ENCODE data around the gene LRCH4.

The LRCH4 gene

DNA sequence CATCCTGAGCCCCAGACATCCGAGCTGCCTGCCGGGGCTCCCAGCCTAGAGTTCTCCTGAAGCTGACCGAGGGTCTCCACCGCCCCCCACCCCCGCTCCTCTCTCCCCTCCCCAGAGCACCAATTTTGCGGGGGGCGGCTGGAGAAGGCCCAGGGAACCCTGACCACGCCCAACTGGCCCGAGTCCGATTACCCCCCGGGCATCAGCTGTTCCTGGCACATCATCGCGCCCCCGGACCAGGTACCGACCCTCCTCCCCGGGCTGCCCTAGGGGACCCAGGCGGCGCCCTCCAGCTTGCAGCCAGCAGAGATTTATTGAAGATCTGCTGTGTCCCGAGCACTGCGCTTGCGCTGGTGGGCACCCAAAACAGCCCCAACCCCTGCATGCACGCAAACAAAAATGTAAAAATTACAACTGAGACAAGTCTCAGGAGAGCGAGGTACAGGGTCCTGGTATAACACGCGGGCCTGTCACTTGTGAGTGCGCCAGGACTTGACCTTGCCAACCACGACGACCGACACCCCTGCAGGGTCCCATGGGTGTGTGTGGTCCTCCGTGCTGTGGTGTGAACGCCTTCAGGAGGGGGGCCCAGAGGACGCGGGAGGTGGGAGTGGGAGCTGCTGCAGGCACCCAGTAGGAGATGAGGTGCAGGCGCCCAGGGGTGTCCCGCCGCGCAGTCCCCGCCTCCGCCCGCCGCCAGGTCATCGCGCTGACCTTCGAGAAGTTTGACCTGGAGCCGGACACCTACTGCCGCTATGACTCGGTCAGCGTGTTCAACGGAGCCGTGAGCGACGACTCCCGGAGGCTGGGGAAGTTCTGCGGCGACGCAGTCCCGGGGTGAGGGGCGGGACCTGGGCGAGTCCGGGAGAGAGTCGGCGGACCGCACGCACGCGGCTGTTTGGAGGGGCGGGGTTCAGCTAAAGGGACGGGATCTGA, 19.3 kb upstream of the LRCH4 start:
- DNase-seq = peak; percentile 40

DNA sequence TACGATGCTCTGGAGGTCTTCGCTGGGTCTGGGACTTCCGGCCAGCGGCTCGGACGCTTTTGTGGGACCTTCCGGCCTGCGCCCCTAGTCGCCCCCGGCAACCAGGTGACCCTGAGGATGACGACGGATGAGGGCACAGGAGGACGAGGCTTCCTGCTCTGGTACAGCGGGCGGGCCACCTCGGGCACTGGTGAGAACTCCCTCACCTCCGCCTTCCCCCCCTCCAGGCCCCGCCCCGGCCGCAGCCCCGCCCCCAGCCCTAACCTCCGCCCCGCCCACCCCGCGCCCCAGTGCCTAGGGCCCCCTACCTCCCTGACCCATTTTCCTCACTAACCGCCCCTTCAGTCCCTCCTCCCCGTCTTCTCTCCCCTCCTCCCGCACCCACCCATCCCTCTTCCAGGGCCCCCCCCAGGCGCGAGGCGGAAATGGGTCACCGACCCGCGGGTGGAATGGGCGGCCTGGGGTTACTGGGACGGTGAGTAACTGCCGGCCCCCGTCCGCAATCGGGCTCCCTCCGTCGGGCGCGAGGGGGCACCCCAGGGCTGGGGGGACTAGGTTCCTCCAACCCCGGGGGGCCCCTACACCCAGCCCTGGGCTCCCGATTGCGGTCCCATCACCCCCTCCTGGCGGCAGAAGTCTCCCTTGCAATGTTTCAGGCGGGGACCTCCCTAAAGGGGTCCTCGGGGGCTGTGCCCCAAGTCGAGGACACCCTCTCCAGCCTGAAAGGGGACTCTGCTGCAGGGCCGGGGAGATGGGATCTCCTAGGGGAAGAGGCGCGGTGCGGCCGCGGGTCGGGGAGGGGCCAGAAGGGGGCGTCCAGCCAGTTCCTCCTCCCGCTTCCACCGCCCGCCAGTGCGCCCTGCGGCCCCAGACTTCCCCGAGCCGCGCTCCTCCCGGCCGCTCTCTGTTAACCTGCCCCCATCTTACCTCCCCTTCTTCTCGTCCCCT, 18.4 kb upstream of the LRCH4 start:
- peak; percentile 83 for DNase-seq

DNA sequence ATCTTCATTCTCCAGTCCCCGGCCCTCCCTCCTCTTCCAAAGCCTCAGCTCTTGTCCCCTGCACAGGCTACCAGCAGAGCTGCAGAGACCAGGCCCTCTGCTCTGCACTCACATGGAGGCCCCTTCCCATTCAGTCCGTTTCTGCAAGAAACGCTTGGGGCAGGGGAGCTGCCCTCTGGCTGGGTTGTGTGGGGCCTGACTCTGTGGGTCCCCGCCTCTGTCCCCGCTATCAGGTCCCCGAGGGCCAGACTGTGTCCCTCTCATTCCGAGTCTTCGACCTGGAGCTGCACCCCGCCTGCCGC, 17.7 kb upstream of the LRCH4 start:
- no peak for DNase-seq

DNA sequence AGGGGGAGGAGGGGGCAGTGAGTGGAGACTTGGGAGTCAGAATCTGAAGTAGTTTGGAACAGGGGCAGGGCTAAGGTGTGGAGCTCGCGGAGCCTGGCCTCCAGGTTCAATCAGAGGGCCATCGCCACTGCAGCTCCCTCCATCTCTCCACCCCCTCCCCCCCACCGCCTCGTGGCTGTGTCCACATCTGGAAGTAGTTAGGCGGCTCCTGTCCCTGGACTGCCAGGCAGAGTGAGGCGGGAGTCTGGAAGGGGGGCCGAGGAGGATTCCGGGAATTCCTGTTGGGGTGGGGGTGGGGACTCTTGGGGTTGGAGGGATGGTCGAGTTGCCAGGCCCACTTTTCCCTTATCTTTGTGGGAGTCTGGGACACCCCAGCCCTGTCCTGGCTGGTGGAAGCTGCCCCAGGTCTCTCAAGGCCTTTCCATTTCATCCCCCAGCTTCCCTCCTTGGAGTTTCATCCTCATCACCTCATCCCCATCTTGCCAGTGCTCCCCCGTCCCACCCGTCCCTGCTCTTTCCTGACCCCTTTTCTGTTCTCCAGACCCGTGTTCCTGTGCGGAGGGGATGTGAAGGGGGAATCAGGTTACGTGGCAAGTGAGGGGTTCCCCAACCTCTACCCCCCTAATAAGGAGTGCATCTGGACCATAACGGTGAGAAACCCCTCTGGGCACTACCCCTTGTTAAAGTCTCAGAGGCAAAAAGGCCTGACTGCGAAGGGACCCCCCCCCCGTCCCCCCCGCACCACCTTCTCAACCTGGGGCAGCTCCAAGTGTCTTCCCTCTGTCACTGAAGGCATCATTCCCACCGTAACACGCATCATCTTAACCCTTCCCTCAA, 17.2 kb upstream of the LRCH4 start:
- no peak for DNase-seq

DNA sequence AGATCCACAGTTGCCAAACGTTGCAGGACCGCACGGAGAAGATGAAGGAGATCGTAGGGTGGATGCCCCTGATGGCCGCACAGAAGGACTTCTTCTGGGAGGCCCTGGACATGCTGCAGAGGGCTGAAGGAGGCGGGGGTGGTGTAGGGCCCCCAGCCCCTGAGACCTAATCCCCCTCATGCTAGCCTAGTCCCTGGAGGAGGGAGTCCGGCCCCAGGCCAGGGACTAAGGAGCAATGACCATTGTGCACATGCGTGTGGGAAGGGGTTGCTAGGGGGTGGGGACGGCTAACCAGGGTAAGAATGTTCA, 14.8 kb upstream of the LRCH4 start:
- DNase-seq = no peak

DNA sequence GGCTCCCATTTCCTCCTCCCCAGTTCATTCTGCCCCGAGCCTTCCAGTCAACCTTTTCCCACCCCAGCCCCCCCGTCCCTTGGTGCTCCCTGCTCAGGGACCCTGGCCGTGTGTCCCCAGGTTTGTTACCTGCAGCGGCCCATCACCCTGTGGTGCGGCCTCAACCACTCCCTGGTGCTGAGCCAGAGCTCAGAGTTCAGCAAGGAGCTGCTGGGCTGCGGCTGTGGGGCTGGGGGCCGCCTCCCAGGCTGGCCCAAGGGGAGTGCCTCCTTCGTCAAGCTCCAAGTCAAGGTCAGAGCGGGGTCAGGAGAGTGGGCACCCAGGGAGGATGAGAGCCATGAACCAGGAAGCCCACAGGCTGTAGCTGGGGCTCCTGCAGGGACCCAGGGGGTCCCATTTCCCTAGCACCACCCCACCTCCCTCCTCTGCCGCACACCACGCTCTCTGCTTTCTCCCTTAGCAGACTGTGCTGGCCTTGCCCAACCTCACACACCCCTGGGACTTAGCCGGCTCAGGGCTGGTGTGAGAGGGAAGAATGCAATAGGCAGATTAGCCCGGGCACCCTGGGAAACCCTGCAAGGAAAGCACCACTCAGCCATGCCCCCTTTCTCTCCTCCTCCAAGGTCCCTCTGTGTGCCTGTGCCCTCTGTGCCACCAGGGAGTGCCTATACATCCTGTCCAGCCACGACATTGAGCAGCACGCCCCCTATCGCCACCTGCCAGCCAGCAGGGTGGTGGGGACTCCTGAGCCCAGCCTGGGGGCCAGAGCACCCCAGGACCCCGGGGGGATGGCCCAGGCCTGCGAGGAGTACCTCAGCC, 14.2 kb upstream of the LRCH4 start:
- no peak for DNase-seq

DNA sequence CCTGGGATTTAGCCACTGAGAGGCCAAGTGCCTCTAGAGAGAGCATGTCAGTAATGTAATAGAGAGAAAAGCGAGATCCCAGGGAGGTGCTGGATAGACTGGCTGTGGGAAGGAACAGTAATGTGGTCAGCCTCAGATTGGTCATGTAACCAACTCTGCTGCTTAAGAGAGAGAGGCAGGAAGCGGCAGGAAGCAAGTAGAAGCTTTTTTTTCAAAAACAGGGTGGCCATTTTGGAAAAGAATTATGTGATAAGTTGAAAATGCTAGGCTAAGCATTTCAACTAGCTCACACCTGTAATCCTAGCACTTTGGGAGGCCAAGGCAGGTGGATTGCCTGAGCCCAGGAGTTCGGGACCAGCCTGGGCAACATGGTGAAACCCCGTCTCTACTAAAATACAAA, 12.5 kb upstream of the LRCH4 start:
- no peak for DNase-seq

DNA sequence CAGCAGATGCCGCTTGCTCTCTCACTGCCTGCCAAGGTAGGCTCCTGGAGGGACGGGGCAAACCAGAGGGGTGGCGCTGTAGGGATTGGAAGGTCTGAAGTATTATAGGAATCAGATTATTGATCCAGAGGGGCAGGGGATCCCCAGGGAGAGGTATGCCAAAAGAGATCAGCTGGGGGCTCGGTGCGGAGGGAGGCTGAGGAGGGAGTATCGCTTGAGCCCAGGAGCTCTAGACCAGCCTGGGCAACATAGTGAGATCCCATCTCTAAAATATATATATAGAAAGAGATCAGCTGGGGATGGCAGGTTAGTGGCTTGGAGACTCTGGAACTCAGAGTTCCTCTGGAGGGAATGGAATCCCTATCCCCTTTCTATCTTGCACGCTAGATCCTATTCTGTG, 9.3 kb upstream of the LRCH4 start:
- no peak for DNase-seq

DNA sequence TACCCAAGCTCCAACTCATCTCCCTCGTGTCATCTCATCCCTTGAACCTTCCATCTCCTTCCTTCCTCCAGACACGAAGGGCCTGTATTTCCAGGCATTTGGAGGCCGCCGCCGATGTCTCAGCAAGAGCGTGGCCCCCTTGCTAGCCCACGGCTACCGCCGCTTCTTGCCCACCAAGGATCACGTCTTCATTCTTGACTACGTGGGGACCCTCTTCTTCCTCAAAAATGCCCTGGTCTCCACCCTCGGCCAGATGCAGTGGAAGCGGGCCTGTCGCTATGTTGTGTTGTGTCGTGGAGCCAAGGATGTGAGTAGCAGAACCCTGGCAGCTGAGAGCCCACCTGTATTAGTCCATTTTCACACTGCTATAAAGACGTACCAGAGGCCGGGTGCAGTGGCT, 5.7 kb upstream of the LRCH4 start:
- DNase-seq = no peak

DNA sequence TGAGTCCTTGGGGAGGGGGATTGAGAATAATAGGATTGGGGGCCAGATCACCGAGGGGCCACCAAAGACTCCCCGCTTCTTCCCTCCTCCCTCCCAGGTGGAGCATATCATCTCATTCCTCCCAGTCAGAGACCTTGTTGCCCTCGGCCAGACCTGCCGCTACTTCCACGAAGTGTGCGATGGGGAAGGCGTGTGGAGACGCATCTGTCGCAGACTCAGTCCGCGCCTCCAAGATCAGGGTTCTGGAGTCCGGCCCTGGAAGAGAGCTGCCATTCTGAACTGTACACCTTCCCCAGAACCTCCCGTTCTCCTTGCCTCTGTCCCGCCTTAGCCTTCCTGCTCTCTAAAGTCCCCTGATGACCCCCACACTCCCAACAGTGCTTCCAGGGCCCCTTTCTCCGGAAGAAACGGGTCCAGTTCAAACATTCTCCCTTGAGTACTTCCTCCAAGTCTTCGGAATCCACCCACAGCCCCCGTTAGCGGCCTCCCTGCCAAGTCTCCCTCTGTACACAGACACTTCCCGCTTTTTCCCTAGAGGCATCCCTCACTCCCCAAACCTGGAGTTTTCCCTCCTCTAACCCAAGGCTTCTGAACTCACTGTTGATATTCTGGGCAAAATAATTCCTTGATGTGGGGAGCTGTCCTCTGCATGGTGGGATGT, 4.3 kb upstream of the LRCH4 start:
- no peak for DNase-seq

DNA sequence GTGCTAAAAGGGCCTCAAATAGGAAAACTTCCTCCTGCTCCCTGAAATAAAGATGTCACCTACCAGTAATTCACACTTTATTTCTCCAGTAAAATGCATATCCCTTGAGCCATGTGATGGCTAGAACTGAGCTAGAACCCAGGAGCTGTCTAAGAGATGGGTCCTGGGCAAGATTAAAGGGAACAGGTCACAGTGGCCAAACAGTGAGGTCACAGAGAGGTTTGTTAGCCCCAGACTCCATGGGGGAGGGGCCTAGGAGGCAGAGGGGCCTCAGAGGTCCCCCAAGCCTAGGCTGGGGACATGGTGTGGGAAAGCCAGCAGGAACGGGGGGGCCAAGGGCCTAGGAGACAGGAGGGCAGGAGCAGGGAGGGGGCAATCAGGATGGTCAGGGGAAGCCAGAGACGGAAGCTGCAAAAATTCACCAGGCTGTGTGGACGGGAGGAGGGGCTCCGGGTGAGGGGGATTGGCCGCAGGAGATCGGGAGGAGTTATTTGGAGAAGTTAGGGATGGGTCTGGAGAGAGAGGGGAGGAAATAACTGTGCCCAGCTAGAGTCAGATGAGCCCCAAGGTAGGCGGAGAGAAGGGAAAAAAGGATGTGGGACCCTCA, 3.5 kb upstream of the LRCH4 start:
- DNase-seq = no peak

DNA sequence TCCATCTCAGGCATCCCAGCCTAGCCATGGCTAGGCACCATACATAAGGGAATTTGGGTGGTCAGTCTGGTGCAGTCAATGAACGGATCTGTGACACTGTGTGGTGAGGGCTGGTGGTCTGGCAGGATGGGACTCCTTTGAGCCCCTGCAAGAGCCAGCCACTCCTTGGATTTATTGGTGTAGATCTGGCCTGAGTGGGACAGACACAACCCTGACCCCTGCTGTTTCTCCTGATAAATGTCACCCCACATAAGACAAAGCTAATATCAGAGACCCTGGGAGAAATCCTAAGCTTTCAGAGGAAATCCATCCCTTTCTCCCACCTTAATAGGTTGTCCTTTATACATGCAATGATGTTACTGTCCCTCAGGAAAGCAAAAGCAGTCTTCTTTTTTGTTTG, 2.5 kb upstream of the LRCH4 start:
- DNase-seq = peak; percentile 33

DNA sequence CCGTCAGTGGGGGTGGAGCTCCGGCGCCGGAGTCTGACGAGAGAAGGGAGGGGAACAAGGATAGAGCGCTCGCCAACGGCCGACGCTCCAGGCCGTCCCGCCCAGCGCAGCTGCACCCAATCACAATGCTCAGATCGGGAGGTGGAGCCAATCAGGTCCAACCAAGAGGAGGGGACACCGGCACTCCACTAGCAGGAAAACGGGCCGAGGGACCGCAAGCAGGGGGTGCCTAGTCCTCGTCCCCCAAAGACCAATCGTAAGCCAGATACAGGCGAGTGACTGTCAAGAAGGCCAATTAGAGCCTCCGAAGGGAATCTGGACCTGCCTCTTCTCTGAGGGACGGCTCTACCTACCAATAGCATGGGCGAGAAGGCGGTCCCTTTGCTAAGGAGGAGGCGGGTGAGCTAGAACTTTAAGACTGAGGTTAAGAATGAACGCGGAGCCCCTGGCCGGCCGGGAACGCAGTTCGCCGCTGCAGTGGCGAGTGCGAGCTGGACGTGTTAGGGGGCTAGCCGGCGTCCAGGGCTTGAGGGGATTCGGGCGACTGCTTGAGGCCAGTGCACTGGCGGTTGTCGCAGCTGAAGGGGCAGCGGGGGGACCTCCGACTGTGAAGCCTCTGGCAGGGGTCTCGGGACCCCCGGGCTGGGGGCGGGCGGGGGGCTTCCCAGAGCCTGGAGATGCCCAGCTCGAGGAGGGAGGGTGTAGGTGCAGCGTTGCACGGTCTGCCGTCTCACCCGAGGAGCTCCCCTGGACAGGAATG, 517 bp upstream of the LRCH4 start, which contains the start of gene FBXO24:
Gene FBXO24, plus strand, starts transcription at position 63 of the 760 bp plus-strand sequence. Its CDS starts 298 bp downstream, at position 361.
- peak; percentile 100 for DNase-seq

DNA sequence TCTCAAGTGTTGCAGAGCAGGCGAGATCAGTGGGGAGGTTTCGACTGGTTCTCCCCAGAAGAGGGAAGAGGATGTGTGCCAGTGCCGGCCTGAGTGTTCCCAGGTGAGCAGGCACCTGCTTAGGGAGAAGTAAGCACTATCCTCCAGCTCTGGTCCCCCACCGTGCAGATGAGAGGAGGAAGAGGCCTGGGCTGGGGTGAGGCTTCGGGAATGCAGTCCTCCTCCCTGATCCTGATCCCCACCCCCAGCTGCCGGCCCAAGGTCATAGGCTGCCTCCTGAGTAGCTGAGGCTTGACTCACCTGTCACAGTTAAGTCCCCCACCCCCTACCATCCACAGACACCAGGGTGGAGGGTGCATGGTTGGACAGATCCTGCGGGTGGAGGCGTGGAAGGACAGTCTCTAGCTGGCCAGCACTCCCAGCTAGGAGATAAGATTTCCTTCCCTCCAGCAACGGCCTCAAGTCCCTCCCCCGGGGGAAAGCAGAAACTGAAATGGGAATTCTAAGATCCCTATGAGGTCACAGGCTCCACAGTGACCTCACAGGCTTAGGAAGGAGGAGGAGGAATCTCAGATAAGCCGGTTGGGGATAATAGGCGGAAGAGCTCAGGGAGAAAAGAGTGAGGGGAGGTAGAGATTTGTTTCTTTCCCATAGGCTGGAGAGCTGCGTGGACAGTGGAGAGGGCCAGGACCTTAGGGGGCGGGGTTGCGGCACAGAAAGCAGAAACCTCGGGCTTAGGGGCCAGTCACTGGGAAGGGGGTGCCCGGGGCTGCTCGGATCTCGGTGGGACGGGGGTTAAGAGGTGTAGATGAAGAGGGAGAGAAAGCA, 1.0 kb downstream of the LRCH4 start:
- DNase-seq = no peak

DNA sequence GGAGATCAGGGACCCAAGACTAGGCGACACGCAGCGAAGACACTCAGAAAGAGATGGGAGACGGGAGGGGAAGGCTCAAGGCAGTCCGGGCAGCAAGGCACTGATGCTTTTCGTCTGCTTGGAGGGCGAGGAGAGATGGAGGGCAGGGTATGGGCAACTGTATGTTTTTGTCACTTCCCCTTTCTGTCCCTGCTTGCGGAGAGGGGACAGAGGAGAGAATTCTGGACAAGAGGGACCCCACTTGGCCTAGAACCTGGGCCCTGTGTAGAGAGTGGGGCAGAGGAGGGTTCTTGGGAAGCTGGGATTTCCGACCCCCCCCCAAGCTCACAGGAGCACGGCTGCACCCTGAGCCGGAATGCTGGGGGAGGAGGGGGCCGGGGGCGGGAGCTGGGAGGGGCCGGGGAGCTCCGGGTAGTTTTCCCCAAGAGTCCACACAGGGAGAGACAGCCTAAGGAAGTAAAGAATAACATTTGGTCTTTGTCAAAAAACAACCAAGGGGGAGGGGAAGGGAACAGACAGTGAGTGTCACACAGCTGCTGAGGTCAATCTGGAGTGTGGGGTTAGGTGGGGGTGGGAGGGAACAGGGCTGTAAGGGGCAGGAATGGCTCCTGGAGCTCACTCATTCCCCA, 1.8 kb downstream of the LRCH4 start:
- DNase-seq = no peak

DNA sequence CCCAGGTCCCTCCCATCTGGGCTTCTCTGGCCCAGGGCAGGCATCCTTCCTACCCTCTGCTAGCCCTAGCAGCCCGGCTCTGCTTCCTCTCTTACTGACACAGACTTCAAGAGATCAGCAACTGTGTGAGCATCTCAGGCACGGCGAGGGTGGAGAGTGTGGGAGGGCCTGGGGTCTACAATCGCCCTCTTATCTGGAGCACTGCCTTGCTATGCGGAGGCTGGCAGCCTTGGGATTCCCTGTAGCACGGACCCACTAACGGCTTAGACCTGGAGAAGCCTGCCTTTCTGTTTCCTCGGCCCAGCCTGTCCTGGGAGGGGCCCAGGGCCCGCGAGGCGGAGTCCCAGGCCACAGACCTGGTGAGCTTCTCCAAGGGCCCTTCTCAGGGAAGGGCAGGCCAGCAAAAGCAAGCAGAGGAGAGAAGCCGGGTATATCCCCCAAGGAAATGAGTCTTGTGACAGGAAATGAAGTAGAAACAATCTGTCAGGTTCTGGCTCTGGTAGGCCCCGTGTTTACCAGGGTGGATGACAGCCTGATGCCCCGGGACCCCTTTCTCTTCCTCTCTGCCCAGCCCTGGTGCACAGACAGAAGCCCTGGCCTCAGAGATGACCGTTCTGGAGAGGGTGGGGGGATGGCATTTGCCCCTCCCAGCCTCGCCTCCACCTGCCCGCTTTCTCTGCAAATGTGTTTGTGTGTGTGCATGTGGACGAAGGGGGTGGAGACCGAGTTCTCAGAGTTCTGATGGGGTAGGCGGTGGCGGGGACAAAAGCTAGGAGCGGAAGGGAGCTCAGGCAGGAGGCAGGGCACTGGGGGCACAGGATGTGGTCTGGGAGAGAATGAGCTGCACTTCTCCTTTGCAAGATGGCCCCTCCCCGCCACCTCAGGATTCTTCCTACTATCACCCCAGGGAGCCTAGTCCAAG, 2.5 kb downstream of the LRCH4 start:
- peak; percentile 67 for DNase-seq

DNA sequence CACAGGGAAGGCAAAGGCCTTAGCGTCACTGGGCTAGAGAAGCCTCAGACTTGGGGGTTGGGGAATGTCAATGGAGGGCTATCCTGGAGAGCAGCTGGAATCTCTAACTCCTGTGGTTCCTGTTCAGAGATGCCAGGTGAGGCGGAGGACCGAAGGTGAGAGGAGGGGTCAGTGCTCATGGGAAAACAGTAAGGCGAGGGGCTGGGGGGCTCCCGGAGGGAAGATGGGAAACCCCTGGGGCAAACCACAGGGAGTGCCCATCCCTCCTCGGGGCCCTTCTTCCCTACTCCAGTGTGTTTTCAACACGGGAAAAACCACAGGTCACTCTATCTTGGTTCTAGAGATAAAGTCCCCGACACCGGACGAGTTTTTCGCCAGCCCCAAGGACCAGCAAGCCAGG, 3.3 kb downstream of the LRCH4 start:
- no peak for DNase-seq

DNA sequence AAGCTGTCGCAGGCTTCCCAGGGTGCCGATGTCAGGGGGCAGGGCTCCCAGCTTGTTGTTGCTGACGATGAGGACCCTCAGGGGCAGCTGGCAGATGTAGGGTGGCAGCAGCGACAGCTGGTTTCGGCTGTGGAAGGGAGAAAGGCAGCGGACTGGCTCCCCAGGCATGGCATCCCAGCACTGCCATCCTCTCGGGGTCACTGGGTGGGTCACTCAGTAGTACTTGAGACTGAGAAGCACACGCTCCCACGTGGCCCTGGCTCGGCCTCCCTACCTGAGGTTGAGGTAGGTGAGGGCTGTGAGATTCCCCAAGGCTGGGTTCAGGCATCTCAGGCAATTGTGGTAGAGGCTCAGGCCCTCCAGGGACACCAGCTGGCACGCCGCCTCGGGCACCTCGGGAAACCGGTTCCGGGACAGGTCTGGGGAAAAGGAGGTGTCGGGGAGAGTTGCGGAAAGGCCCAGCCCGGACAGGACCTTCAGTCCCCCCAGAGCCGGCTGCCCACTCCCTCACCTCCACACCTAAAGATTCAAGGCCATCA, 3.8 kb downstream of the LRCH4 start:
- no peak for DNase-seq
